Retina (tissue), 1 donor: ENCODE results near the gene PHLDB1.
"Not testable (repeated sequence)": the region's sequence is repeated elsewhere in the genome, so short reads cannot be mapped to it uniquely, and the experiment has no call there.

Experiments
- DNase-seq: peaks from one replicate; pipeline ENCODE4 v3.0.0-alpha.2; 2016

Gene PHLDB1

DNA sequence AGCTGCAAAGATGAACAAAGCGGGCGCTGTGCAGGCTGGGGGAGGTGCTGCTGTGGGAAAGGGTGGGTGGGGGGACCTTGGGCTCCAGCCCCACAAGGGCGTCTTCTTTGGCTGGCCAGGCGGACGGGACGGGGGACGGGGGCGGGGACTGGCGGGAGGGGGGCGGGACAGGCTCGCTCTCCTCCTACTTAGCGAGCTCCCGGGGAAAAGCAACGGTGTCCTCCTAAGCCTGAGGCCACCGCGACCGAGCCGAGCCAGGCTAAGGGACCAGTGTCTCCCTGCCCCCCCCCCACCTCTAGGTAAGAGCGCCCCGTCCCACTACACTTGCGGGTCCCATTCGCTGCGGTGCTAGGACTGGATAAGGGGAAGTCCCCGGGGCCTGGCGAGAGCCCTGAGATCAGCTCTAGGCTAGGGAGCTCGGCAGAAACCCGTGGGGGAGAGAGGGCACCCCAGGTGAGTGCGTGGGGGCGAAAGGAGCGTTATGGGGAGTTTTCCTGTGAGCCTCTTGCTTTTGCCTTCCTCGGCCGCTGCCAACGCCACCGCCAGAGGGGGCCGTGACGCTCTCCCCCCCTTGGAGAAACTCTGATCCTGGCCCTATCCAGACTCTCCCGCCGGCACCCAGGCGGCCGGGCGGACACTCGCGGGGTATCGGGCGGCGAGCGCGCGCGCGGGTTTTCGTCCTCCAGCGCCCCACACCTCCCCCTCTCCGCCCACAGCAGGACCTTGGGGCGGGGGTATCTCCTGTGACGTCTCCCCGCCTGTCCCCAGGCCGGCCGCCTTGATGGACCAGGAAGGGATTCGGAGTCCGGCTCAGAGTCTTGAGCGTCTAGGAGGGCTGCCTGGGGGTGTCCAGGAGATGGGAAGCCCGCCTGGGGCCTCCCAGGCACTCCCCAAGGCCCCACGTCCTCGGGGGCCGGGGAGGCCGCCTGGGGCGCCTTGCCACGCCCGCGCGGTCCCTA lies at the start of gene PHLDB1:
Gene PHLDB1, plus strand, starts transcription at position 215 of the 959 bp plus-strand sequence. CDS start 6,222 bp downstream, outside the sequence.
- peak; percentile 80 for DNase-seq

GRCh38 chr11:118560806-118561205 lies 46.6 kb upstream of the PHLDB1 start:
- DNase-seq: no peak

DNA sequence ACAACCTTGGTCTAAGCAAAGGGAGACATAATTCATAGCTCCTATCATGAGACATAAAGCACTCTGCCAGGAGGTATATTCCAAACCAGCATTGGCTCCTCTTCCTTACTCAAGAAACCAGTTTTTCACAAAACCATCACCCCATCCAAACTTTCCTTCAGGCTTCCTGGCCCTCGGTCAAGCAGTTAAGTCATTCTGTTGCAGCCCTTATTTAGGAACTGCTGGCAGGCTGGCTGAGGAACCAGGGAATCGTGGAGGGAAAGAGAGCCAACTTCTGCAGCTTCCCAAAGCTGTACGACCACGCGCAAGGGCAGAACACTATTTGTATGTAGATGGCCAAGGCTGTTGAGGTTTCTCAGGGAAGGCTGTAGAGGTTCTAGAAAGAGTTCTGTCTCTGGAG lies 42.4 kb upstream of the PHLDB1 start:
- DNase-seq: no peak

- DNase-seq: no peak
These were observed 37.7 kb upstream of the PHLDB1 start for GRCh38 chr11:118569670-118570069.

DNA sequence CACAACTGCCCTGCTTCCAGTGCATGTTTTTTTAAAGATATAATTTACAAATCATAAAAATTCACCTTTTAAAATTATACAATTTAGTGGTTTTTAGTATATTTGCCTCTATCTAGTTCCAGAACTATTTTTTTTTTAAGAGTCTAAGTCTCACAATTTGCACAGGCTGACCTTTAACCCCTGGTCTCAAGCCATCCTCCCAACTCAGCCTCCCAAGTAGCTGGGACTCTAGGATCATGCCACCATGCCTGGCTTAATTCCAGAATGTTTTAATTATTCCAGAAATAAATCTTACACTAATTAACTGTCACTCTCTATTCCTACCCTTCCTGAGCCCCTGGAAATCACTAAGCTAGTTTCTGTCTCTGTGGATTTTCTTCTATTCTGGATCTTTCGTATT lies 36.6 kb upstream of the PHLDB1 start:
- no peak for DNase-seq

DNA sequence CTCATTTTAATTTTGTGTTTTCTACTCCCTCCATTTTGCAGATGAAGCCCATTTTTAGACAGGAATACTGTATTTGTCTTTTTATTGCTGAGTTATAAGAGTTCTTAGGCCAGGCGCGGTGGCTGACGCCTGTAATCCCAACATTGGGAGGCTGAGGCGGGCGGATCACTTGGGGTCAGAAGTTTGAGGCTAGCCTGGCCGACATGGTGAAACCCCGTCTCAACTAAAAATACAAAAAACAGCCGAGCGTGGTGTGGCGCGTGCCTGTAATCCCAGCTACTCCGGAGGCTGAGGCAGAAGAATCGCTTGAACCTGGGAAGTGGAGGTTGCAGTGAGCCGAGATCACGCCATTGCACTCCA lies 35.7 kb upstream of the PHLDB1 start:
- DNase-seq: not testable (repeated sequence)

DNA sequence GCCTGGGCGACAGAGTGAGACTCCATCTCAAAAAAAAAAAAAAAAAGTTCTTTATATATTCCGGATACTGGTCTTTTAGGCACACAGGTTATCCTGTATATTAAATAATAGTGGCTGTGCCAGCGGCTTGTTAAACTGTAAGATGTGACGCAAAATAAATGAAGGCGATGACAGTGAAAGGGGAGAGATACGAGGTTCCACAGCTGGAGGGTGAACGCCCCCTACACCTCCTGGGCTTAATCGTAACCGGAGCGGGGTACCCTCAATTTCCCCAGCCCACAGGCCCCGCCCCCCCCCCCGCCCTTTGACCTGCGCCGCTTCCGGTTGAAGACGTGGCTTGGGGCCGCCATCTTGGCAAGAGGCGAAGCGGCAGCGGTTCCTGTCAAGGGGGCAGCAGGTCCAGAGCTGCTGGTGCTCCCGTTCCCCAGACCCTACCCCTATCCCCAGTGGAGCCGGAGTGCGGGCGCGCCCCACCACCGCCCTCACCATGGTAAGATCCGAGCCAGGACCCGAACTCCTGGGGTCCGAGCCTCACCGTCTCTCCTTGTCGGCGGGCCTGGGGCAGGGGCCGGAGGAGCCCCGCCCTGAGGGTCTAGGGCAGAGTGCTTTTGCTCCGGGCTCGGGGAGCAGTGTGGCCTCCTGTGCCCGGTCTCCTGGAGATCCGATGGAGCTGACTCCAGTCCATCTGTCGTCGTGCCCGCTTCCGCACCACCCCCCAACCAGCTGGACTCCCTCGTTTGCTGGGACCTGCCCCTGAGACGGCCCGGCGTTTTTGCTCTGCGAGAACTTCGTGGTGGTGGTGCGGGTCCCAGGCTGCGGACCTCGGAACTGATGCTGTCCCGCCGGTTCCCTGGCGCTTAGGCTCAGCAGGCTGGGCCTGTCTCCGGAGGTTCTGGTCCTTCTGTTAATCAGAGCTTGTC lies 35.1 kb upstream of the PHLDB1 start, which contains the start of gene ARCN1:
Gene ARCN1, plus strand, starts transcription at position 349 of the 920 bp plus-strand sequence. Its CDS starts 139 bp downstream, at position 488.
- peak; percentile 91 for DNase-seq

GRCh38 chr11:118572981-118573550 lies 34.3 kb upstream of the PHLDB1 start:
- DNase-seq: no peak

DNA sequence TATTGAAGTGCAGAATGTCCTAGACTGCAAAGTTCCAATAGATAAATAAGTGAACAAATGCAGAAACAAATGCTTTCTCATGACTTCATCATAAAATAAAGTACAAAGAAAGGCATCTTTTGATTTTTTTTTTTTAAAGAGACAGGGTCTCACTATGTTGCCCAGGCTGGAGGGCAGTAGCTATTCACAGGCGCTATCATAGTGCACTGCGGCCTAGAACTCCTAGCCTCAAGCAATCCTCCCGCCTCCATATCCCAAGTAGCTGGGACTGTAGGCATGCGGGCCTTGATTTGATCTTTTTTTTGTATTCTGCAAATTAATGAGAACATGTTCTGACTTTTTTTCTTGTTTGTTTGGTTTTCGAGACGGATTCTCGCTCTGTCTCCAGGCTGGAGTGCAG lies 32.8 kb upstream of the PHLDB1 start:
- no peak for DNase-seq

DNA sequence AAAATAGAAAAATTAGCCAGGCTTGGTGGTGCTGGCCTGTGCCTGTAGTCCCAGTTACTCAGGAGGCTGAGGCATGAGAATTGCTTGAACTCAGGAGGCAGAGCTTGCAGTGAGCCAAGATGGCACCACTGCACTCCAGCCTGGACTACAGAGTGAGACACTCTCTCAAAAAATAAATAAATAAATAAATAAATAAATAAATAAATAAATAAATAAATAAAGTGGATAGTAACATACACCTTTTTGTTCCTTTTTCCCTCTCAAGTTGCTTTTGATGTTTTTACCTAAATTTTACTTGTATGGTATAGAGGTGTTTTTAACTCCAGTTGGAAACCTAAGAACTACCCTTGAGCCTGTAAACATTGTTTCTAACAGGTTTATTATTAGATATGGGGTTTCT lies 29.4 kb upstream of the PHLDB1 start:
- DNase-seq: not testable (repeated sequence)

DNA sequence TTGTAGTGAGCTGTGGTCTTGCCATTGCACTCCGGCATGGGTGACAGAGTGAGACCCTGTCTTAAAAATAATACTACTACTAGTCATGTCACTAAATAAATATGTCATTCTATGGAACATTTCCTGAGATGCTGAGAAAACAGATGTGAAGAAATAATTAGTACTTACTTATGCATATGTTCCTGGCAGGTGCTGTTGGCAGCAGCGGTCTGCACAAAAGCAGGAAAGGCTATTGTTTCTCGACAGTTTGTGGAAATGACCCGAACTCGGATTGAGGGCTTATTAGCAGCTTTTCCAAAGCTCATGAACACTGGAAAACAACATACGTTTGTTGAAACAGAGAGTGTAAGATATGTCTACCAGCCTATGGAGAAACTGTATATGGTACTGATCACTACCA lies 26.4 kb upstream of the PHLDB1 start:
- no peak for DNase-seq

DNA sequence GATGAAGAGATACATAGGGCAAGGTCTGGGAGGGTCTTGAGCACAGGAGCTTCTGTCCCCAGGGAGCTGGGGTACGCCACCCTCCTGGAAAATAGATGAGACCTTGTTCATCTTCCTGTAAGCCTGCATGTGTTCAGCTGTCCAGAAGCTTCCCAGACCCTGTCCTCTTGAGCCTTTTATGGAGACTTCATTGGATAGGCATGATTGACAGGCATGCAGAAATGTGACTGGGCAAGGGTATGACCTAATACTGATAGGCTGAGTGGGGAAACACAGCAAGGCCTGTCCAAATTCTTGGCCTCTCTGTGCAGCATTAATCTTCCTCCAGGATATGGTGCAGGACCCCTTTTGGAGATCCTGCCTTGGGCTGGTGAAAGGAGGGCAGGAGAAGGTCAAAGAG lies 19.5 kb upstream of the PHLDB1 start:
- no peak for DNase-seq

GRCh38 chr11:118592616-118593367 lies 14.6 kb upstream of the PHLDB1 start:
- no peak for DNase-seq

- DNase-seq: not testable (repeated sequence)
These were observed 12.4 kb upstream of the PHLDB1 start for GRCh38 chr11:118594984-118595383.

DNA sequence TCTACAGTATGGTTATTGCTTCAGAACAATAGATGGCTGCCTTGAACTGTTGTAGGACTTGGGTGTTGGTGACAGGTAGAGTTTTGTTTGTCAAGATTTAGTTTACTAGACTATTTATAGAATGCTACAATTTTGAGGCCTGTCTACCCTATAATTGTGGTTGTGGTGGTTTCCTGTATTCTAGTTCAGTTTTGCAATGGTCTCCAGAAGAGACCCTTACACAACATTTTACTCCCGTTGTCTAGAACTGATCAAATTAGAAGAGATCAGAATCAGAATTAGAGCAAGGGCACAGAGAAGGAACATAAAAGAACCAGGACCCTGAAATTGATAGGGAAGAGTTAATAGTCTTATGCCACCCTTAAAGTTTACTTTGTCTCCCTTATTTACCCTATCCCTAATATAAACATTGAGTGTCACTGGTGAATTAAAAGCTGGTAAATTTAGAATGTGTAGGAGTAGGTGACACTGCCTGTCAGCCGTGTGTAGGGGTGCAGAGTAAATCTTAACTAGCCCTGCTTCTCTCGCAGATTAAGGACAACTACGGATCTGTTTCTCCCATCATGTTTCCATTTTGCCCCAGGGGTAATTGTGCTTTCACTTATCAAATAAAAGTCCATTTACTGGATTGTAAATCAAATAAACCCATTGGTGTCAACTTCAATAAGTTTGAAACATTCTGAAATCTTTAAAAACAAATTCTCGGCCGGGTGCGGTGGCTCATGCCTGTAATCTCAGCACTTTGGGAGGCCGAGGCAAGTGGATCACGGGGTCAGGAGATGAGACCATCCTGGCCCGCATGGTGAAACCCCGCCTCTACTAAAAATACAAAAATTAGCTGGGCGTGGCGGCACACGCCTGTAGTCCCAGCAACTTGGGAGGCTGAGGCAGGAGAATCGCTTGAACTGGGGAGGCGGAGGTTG lies 10.9 kb upstream of the PHLDB1 start:
- DNase-seq: no peak

DNA sequence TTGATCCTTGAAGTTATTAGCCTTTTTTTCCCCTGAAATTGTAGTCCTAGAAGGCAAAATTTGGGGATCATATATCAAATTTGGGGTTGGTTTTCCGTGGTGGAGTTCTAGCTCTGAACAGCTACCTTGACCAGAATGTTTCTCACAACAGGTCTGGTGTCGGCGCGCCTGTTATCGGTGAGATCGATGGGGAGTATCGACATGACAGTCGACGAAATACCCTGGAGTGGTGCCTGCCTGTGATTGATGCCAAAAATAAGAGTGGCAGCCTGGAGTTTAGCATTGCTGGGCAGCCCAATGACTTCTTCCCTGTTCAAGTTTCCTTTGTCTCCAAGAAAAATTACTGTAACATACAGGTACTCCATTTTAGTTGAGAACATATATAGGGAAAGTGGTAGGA lies 9.9 kb upstream of the PHLDB1 start:
- no peak for DNase-seq

- DNase-seq: no peak
These were observed 5.1 kb upstream of the PHLDB1 start for GRCh38 chr11:118602331-118602730.

DNA sequence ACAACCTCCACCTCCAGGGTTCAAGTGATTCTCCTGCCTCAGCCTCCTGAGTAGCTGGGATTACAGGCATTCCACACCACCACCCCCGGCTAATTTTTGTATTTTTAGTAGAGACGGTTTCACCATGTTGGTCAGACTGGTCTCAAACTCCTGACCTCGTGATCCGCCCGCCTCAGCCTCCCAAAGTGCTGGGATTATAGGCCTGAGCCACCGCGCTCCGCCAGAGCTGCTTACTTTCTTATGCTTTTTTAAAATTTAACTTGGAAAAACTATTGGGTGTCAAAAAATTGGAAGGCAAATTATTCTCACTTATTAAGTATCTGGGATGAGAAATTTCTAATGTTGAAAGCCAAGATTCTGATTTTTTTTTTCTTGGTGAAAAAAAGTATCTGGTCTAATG lies 3.7 kb upstream of the PHLDB1 start:
- not testable (repeated sequence) for DNase-seq

- no peak for DNase-seq
These were observed 2.8 kb upstream of the PHLDB1 start for GRCh38 chr11:118604566-118604965.

- no peak for DNase-seq
These were observed 2.1 kb upstream of the PHLDB1 start for GRCh38 chr11:118605116-118605867.
